ENCODE measurements around the gene USP47.

USP47 gene

DNA sequence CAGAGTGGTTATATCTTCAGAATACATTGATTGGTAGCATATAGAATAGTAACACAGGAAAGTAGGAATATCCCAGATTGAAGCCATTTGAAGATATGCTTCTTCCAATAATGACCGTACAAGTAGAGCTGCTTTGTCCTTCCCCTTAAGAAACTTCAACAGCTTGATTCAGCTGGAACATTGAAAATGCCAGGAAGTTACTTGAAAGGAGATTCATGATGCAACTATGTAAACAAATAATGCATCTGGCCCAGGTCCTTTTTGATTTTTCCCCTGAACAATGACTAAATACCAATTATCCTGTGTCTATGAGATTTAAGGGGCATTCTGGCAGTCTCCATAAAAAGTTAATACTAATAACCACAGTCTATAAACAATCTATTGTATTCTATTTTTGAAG lies 163.7 kb downstream of the USP47 start:
- Histone ChIP-seq H2BK15ac (ENCODE audit: low read length) (no peak overlapping the region), H3K4ac (ENCODE audit: low read length) (no peak overlapping the region), H2BK5ac (ENCODE audit: low read length) (no peak overlapping the region), H3K27me3 (ENCODE audit: control insufficient read depth in 3 of 3, insufficient read depth in 3 of 3, low read depth in 1 of 3, low read length in 3 of 3) (peaks cover 0 to 11% (median 9%) of the 10 kb centered on the region in 3 experiments), H3K4me3 (ENCODE audit: low read length in 2 of 2) (no peak overlapping the region), H3K14ac (ENCODE audit: low read length) (no peak overlapping the region), H3K36me3 (replicated peaks in 1 of 2; ENCODE audit: control insufficient read depth in 2 of 2, insufficient read depth in 2 of 2, low read length in 2 of 2) (peaks cover 7 to 13% of the 10 kb centered on the region in 2 donors), H2AFZ (ENCODE audit: low read length) (no peak overlapping the region), H3K9ac (ENCODE audit: low read depth, low read length, poor library complexity) (no peak overlapping the region), H4K8ac (ENCODE audit: low read depth, low read length) (no peak overlapping the region), H3K4me1 (ENCODE audit: control insufficient read depth in 2 of 2, insufficient read depth in 1 of 2, low read depth in 1 of 2, low read length in 2 of 2) (peaks cover 2 to 15% of the 10 kb centered on the region in 2 donors), H3K23ac (ENCODE audit: low read depth, low read length, poor library complexity) (no peak overlapping the region), H3K27ac (replicated peaks; ENCODE audit: low read length) (no peak overlapping the region), H3K79me1 (ENCODE audit: low read depth, low read length) (no peaks in the 10 kb centered on the region), H4K91ac (ENCODE audit: low read depth, low read length, poor library complexity) (no peak overlapping the region), H3K18ac (ENCODE audit: low read length) (no peak overlapping the region), H2BK120ac (ENCODE audit: low read depth, low read length) (no peak overlapping the region), H2BK12ac (ENCODE audit: low read length) (no peak overlapping the region), H3K4me2 (ENCODE audit: insufficient read depth, low read length, poor library complexity, severe bottlenecking) (no peak overlapping the region), H2AK5ac (ENCODE audit: low read depth, low read length) (no peak overlapping the region), H3K9me3 (replicated peaks in 1 of 2; ENCODE audit: control insufficient read depth in 2 of 2, insufficient read depth in 1 of 2, low read depth in 1 of 2, low read length in 2 of 2) (no peaks in the 10 kb centered on the region)
- DNase-seq (ENCODE audit: low spot score): no peak
- WGBS, 2 donors (ENCODE audit: extremely low coverage in 2 of 2, insufficient read length in 2 of 2, insufficient replicate concordance in 1 of 2): no CpG with 5 or more reads among the region's 1 CpG

DNA sequence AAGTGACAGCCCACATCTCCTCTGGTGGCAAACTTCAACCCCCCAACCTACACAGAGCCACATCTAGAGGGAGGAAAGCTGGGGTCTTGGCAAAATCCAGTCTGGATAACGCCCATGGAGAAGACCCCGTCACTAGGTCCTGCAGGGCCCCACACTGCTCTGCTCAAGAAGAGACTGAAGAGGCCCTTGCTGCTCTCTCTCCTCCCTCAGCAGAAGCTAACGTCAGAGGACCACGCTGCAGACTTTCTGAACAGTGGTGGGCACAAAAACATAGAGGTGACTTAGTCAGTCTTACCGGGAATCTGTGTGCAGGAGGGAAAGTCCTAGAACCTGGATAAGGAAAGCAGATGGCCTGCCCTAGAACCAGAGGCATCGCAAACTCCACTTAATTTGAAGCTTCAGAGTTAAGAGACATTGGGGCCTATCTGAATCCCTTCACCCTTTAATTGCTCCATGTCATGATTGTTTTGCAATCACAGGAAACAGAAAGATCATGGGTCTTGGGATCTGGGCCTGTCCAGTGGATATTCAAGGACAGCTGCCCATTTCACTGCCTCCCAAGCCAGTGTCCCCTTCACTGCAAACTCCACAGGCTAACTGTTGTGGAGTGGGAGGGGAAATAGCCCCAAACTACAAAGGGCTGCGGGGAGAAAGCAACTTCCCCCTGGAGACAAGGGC lies 164.9 kb downstream of the USP47 start:
- no peaks in the 10 kb centered on the region for H3K79me1 ChIP-seq (ENCODE audit: low read depth, low read length)
- no peak overlapping the region for H2BK5ac ChIP-seq (ENCODE audit: low read length)
- no peak overlapping the region for H3K9ac ChIP-seq (ENCODE audit: low read depth, low read length, poor library complexity)
- no peak overlapping the region for H3K23ac ChIP-seq (ENCODE audit: low read depth, low read length, poor library complexity)
- no peak overlapping the region for H4K91ac ChIP-seq (ENCODE audit: low read depth, low read length, poor library complexity)
- no peak overlapping the region for H2BK15ac ChIP-seq (ENCODE audit: low read length)
- H3K27me3 ChIP-seq (ENCODE audit: control insufficient read depth in 3 of 3, insufficient read depth in 3 of 3, low read depth in 1 of 3, low read length in 3 of 3): peaks cover 0 to 11% (median 9%) of the 10 kb centered on the region in 3 experiments
- no peak for DNase-seq (ENCODE audit: low spot score)
- H3K9me3 ChIP-seq (replicated peaks in 1 of 2; ENCODE audit: control insufficient read depth in 2 of 2, insufficient read depth in 1 of 2, low read depth in 1 of 2, low read length in 2 of 2): no peaks in the 10 kb centered on the region
- H3K4me1 ChIP-seq (ENCODE audit: control insufficient read depth in 2 of 2, insufficient read depth in 1 of 2, low read depth in 1 of 2, low read length in 2 of 2): peaks cover 2 to 13% of the 10 kb centered on the region in 2 donors
- H2AK5ac ChIP-seq (ENCODE audit: low read depth, low read length): no peak overlapping the region
- H3K27ac ChIP-seq (replicated peaks; ENCODE audit: low read length): no peak overlapping the region
- H3K4ac ChIP-seq (ENCODE audit: low read length): no peak overlapping the region
- H3K4me3 ChIP-seq (ENCODE audit: low read length in 2 of 2): no peak overlapping the region
- no peak overlapping the region for H3K14ac ChIP-seq (ENCODE audit: low read length)
- no peak overlapping the region for H2AFZ ChIP-seq (ENCODE audit: low read length)
- H2BK12ac ChIP-seq (ENCODE audit: low read length): no peak overlapping the region
- no peak overlapping the region for H3K18ac ChIP-seq (ENCODE audit: low read length)
- no peak overlapping the region for H2BK120ac ChIP-seq (ENCODE audit: low read depth, low read length)
- no peak overlapping the region for H3K4me2 ChIP-seq (ENCODE audit: insufficient read depth, low read length, poor library complexity, severe bottlenecking)
- H3K36me3 ChIP-seq (replicated peaks in 1 of 2; ENCODE audit: control insufficient read depth in 2 of 2, insufficient read depth in 2 of 2, low read length in 2 of 2): peaks cover 2 to 4% of the 10 kb centered on the region in 2 donors
- H4K8ac ChIP-seq (ENCODE audit: low read depth, low read length): no peak overlapping the region
- no CpG with 5 or more reads among the region's 7 CpGs for WGBS, 2 donors (ENCODE audit: extremely low coverage in 2 of 2, insufficient read length in 2 of 2, insufficient replicate concordance in 1 of 2)

DNA sequence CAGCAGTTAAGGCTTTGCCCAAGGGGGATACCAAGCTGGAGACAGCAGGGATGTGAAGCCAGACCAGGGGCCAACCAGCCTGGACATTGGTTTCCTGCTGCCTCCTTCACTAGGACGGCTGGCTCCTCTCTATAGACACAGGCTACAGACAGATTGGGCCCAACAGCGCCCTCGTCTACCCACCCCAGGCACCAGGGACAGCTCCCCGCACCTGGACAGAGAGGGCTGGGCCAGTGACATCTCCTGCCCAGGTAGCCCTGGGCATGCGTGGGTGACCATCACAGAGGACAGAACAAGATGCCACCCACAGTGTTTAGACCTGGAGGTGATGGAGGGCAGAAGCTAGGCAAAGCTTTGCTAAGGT lies 165.4 kb downstream of the USP47 start:
- H3K14ac ChIP-seq (ENCODE audit: low read length): no peak overlapping the region
- H2BK5ac ChIP-seq (ENCODE audit: low read length): no peak overlapping the region
- no peak overlapping the region for H2BK120ac ChIP-seq (ENCODE audit: low read depth, low read length)
- H3K4me1 ChIP-seq (ENCODE audit: control insufficient read depth in 2 of 2, insufficient read depth in 1 of 2, low read depth in 1 of 2, low read length in 2 of 2): peaks cover 2 to 13% of the 10 kb centered on the region in 2 donors
- H4K91ac ChIP-seq (ENCODE audit: low read depth, low read length, poor library complexity): no peak overlapping the region
- H2AFZ ChIP-seq (ENCODE audit: low read length): no peak overlapping the region
- peaks cover 0 to 11% (median 9%) of the 10 kb centered on the region in 3 experiments for H3K27me3 ChIP-seq (ENCODE audit: control insufficient read depth in 3 of 3, insufficient read depth in 3 of 3, low read depth in 1 of 3, low read length in 3 of 3)
- H3K23ac ChIP-seq (ENCODE audit: low read depth, low read length, poor library complexity): no peak overlapping the region
- H2AK5ac ChIP-seq (ENCODE audit: low read depth, low read length): no peak overlapping the region
- H3K18ac ChIP-seq (ENCODE audit: low read length): no peak overlapping the region
- H3K9me3 ChIP-seq (replicated peaks in 1 of 2; ENCODE audit: control insufficient read depth in 2 of 2, insufficient read depth in 1 of 2, low read depth in 1 of 2, low read length in 2 of 2): no peaks in the 10 kb centered on the region
- H3K79me1 ChIP-seq (ENCODE audit: low read depth, low read length): no peaks in the 10 kb centered on the region
- H3K4me3 ChIP-seq (ENCODE audit: low read length in 2 of 2): peak overlapping the region in 1 of 2 donors; percentile 5
- no peak overlapping the region for H2BK12ac ChIP-seq (ENCODE audit: low read length)
- no CpG with 5 or more reads among the region's 5 CpGs for WGBS, 2 donors (ENCODE audit: extremely low coverage in 2 of 2, insufficient read length in 2 of 2, insufficient replicate concordance in 1 of 2)
- no peak overlapping the region for H2BK15ac ChIP-seq (ENCODE audit: low read length)
- no peak overlapping the region for H3K4me2 ChIP-seq (ENCODE audit: insufficient read depth, low read length, poor library complexity, severe bottlenecking)
- DNase-seq (ENCODE audit: low spot score): no peak
- H3K4ac ChIP-seq (ENCODE audit: low read length): no peak overlapping the region
- no peak overlapping the region for H4K8ac ChIP-seq (ENCODE audit: low read depth, low read length)
- no peak overlapping the region for H3K27ac ChIP-seq (replicated peaks; ENCODE audit: low read length)
- H3K9ac ChIP-seq (ENCODE audit: low read depth, low read length, poor library complexity): no peak overlapping the region
- peaks cover under 1% of the 10 kb centered on the region in 2 donors for H3K36me3 ChIP-seq (replicated peaks in 1 of 2; ENCODE audit: control insufficient read depth in 2 of 2, insufficient read depth in 2 of 2, low read length in 2 of 2)

DNA sequence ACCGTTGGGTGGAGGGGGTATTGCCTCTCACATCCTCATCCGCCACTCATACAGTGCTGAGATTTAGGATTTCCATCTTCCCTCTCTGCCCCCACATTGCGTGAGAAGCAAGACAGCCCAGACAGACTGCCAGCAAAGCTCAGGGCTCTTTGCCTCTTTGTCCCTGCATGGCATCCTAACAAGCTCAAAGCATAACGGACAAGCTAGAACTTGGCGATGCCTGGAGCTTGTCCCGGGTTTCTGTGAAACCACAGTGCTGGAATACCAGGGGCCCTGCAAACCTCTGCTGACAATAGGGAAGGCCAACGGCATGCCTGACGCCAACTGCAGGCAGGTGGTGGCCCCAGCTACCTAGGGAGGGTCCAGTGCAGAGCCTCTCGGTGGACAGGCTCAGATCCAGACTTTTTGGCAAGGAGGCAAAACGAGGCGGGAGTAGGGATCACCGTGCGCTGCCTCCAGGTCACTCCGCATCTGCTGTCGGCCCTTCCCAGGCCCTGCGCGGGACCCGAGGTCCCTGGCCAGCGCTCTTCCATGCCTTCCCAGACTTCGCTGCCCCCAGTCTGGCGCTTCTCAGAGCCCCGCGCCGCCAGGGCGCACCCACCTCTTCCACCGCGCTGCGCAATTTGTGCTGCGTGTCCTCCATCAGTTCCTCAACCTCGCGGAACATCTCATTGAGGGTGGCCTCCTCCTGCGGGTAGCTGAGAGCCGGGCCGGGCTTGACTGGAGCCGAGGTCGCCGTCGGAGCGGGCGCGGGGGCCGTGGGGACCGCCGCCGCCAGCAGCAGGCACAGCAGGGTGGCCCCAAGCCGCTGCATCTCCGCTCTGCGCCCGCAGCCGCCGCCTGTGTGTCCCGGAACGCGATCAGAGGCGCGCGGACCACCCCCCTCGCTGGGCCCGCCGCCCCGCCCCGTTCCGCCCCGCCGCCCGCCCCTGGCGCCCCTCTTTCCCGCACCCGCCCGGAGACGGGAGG lies 166.3 kb downstream of the USP47 start, which contains the start of gene DKK3:
TSS of gene DKK3 (minus strand) at position 858 of the 969 bp plus-strand sequence. CDS start at position 814, 44 bp downstream.
- Histone ChIP-seq H3K79me1 (ENCODE audit: low read depth, low read length) (no peaks in the 10 kb centered on the region), H3K27me3 (ENCODE audit: control insufficient read depth in 3 of 3, insufficient read depth in 3 of 3, low read depth in 1 of 3, low read length in 3 of 3) (peaks cover 0 to 11% (median 9%) of the 10 kb centered on the region in 3 experiments), H3K36me3 (replicated peaks in 1 of 2; ENCODE audit: control insufficient read depth in 2 of 2, insufficient read depth in 2 of 2, low read length in 2 of 2) (no peaks in the 10 kb centered on the region), H2BK12ac (ENCODE audit: low read length) (peak within 1 kb of the TSS; percentile 60), H3K14ac (ENCODE audit: low read length) (peak within 1 kb of the TSS; percentile 41), H3K4me3 (ENCODE audit: low read length in 2 of 2) (peak within 1 kb of the TSS; percentile 48 to 89), H2BK15ac (ENCODE audit: low read length) (peak within 1 kb of the TSS; percentile 92), H2BK5ac (ENCODE audit: low read length) (peak within 1 kb of the TSS; percentile 48), H3K9me3 (replicated peaks in 1 of 2; ENCODE audit: control insufficient read depth in 2 of 2, insufficient read depth in 1 of 2, low read depth in 1 of 2, low read length in 2 of 2) (no peaks in the 10 kb centered on the region), H3K4me2 (ENCODE audit: insufficient read depth, low read length, poor library complexity, severe bottlenecking) (peak within 1 kb of the TSS; percentile 97), H2AK5ac (ENCODE audit: low read depth, low read length) (peak within 1 kb of the TSS; percentile 37), H2BK120ac (ENCODE audit: low read depth, low read length) (no peak within 1 kb of the TSS), H3K9ac (ENCODE audit: low read depth, low read length, poor library complexity) (peak within 1 kb of the TSS; percentile 88), H2AFZ (ENCODE audit: low read length) (peak within 1 kb of the TSS; percentile 95), H4K8ac (ENCODE audit: low read depth, low read length) (no peak within 1 kb of the TSS), H4K91ac (ENCODE audit: low read depth, low read length, poor library complexity) (no peak within 1 kb of the TSS), H3K27ac (replicated peaks; ENCODE audit: low read length) (no peak within 1 kb of the TSS), H3K23ac (ENCODE audit: low read depth, low read length, poor library complexity) (peak within 1 kb of the TSS; percentile 69), H3K4ac (ENCODE audit: low read length) (no peak within 1 kb of the TSS), H3K4me1 (ENCODE audit: control insufficient read depth in 2 of 2, insufficient read depth in 1 of 2, low read depth in 1 of 2, low read length in 2 of 2) (peaks cover 2 to 13% of the 10 kb centered on the region in 2 donors), H3K18ac (ENCODE audit: low read length) (peak within 1 kb of the TSS; percentile 95)
- DNase-seq (ENCODE audit: low spot score): peak; percentile 43
- WGBS, 2 donors (ENCODE audit: extremely low coverage in 2 of 2, insufficient read length in 2 of 2, insufficient replicate concordance in 1 of 2): no CpG with 5 or more reads among the region's 71 CpGs

Data from neuronal stem cell (in vitro differentiated cells).